ENCODE measurements around the gene SLAIN2.

The SLAIN2 gene

DNA sequence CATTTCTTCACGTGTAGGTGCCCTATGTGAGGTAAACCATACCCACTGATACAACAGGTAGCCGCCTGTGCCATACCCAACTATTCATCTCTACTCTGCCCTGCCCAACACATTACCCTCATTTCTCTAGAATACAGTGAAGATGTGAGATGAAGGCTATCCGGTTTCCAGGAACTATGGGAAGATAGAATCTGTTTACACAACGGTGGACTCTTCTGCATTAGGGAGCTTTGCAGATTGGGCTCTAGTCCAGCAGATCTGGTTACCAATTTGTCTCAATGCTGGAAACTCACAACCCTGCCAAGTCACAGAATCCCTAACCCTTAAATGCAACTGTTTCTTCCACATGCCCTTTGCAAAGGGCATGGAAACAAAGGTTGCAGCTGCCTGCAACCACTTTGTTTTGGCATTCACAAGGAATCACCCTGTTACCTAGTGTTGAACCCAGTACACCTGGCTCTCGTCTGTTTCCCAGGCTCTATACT is 6.4 kb upstream of the SLAIN2 start:
- no peak for DNase-seq

DNA sequence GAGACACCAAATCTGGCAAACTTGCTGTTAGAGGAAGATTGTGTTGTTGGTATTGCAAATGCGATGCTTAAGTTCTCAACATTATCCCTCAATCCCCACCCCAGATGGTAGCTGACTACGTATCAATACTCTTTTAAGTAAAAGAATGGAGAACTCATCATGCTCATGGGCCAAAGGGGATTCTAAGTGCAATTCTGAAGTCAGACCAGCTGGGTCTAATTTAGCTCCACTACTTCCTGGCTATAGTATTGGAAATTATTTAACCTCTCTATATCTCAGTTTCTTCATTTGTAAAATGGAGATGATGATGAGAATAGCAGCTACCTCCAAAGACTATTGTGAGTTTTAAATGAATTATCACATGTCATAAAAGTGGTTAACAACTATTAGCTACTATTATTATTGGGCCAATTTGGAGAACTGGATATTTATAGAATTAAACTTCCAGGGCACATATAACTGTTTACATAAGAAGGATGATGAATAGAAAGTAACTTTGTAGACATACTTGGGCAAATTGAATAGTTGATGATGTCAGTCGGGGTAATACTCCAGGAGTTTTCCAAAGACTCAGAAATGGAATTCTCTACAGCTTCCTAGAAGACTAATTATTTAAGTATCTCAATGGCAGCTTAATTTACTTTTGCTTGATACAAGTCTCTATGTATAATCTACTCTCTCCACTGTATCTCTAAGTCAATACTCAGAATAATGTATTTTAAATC is 5.0 kb upstream of the SLAIN2 start:
- no peak for DNase-seq

DNA sequence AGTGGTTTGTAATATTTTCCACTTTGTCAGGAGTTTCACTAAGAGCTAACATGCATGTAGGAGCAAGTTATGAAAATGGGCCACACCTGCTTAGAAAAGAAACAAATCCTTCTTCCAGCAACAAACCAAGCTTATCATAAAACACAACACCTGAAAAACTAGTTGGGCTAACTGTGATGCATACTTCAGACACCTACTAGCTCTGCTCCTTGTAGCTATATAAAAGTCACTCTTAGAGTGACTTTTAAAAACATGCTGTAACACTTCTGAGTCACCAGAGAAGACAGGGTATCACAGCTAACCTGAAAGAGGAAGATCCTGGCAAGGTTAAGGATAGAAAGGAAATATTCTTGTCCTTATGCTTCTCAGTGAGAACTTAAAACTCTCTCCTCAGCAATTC is 3.6 kb upstream of the SLAIN2 start:
- no peak for DNase-seq

DNA sequence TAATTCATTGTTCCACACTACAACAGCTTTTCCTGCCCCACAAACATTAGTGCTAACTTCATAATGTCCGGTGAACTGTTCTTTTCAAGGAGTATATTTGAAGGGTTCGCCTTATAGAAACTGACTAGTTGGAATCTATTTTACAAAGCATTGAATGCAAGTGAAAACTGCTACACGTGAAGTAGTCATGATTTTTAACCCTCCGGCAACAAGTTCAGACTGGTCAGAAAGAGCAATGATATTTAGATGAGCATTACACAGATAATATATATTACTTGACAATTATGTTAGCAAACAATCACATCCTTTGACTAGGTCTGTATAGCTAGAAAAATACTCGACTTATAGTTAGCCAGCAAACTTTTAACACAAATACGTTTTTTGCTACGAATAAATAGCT is 1.7 kb upstream of the SLAIN2 start:
- no peak for DNase-seq

DNA sequence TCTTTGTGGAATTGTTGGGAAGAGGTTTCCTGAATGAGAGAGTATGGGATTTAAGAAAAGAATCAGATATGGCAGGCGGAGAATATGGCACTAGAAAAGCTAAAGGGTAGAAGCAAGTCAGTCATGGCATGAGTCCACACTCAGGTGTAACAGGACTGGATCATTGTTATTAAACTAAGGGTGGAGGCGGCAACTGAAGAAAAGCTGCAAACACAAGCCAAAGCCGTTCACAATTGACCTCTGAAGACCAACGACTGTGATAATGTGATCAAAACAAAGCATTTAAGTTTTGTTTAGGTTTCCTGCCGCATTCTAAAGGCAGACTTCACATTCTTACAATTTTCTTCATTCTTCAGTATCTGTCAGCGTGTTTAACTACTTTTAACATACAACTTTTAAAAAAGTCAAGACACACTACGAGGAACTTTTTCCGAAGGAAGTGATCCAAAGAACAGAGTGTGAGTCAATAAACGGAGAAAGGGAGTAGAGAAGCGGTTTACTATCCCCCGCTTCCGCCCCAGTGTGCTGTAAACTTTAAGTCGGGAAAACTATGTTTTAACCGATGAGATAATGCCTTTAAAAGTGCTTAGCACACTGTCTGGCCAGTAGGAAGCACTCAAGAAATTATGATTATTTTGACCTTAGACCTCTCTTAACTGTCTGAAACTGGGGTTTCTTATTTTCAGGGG is 909 bp upstream of the SLAIN2 start:
- no peak for DNase-seq

DNA sequence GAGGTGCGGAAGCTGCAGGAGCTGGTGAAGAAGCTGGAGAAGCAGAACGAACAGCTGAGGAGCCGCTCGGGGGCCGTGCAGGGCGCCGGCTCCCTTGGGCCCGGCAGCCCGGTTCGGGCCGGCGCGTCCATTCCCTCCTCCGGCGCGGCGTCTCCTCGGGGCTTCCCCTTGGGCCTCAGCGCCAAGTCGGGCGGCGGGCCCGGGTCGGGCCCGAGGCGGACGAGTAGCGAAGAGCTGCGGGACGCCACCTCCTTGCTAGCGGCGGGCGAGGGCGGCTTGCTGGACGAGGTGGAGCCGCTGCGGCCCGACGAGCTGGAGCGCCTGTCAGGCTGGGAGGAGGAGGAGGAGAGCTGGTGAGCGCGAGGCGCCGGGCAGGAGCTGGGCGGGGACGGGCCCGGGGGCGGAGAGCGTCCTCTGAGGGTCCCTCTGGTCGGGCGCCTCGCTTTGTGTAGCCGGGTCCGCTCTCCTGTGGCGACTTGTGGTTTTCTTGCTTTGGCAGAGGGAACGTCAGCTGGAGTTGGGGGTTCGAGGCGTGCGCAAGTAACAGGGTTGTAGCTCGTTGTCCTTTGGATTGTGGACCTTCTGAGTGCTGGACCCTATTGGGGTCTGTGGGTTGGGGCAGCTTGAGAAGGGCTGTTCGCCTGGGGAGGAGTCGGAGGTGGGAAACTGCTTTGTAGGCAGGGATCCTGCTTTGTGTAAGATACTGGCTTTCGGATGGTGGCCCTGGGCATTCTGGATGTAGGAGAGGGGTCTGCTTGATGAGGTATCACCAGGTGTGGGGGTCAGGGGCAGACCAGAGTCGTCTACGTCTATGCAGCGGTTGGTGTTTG is 662 bp downstream of the SLAIN2 start:
- peak; percentile 57 for DNase-seq

DNA sequence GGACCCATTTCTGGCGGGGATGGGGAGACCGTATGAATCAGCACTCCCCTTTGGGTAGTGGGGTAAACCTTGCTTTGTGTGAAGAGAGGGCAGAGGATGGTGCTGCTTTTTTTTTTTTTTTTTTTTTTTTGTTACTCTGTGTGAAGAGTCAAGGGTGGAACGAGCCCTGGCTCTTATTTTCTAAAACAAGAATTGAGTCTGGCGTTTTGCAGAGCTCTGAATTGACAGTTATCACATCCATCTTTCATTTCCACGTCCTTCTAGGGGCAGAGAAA is 1.2 kb downstream of the SLAIN2 start:
- no peak for DNase-seq

DNA sequence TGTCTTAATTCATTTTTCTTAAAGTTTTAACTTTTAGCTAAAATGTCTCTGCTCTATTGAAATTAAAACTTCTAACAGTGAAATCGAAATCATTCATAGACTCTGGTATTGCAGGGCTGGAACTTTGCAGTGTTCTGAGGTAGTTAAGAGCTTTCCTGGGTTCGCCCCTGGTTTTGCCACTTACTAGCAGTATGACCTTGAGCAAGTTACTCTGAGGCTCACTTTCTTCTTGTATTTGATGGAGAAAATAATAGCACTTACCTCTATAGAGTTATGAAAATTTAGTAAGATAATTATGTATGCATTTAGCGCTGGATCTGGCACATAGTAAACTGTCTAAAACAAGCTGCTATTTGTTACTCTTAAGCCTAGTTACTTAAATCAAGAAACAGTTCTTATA is 1.7 kb downstream of the SLAIN2 start:
- DNase-seq: no peak

DNA sequence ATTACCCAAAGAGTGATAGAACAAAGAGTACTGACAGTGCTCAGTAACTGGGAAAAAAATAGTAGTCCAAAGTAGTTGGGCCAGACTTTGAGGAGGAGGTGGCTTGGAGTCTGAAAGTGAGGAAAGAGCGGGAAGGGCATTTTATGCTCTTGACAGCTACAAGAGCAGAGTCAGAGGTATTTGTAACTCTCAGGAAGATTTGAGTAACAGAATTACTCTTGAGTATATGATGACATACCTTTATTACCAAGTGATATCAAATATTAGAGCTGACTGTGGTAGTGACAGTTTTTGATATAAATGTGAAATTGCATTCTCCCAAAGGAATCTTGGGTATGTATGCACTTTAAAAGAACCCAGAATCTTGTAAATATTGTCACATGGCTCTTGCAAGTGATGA is 2.2 kb downstream of the SLAIN2 start:
- no peak for DNase-seq

DNA sequence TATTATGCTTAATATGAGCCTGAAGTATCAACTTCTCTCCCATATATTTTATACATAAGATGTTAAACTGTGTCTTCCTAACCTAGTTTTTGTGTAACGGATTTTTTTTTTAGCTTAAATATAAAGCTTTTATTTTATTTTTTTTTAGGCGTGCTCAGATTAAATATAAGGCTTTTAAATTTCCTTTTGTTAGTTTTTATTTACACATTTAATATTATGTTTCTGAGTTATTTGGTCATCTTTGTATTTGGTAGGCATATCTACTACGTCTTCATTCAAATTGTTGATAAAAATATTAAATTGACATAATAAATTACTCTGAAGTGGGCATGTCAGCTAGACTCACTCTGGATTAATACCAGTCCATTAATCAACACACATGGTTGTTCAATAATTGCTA is 4.2 kb downstream of the SLAIN2 start:
- DNase-seq: no peak

DNA sequence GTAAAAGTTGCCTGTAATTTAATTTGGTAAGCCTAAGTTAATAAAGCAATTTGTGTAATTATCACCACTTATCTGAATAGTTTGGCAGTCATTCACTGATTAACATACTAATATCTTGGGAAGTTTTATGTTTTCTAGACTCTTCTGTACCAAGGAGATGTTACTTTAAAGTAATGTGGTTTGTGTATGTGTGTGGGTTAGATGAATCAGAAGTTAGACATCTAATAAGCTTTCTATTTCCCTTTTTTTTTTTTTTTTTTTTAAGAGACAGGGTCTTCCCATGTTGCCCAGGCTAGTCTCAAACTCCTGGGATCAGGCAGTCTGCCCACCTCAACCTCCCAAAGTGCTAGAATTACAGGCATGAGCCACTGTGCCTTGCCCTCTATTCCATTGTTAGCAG is 5.3 kb downstream of the SLAIN2 start:
- no peak for DNase-seq

DNA sequence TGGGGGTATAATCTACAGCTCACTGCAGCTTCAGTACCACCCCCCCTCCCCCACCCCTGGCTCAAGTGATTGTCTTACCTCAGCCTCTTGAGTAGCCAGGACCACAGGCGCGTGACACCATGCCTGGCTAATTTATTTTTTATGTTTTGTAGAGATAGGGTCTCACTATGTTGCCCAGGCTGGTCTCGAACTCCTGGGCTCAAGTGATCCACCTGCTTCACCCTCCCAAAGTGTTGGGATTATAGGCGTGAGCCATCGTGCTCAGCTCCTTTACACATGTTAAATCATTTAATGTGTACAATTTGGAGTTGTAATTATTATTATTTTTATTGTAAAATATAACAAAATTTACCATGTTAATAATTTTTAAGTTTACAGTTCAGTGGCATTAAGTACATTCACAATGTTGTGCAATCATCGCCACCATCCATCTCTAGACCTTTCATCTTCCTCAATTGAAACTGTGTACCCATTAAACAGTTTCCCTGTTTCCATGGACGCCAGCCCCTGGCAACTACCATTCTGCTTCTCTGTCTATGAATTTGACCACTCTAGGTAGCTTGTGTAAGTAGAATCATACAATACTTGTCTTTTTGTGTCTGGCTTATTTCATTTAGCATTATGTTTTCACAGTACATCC is 6.1 kb downstream of the SLAIN2 start:
- DNase-seq: no peak

DNA sequence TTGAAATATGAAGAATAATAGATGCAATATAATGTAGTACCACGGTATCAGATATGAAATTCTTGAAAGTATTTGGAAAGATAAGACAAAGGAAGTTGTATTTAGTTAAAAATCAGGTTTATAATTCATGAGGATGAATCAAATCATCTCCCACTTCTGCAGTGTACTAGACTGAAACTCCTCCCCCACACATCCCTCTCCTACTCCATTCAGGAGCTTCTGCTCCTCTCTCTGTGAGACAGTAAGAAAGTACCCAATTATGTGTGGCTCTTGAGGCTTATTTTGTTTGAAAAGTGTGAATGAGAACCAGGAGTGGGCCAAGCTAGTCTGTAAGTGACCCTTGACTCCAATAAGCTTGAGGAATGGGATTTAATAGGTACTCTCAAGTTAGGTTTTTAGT is 9.5 kb downstream of the SLAIN2 start:
- no peak for DNase-seq

DNA sequence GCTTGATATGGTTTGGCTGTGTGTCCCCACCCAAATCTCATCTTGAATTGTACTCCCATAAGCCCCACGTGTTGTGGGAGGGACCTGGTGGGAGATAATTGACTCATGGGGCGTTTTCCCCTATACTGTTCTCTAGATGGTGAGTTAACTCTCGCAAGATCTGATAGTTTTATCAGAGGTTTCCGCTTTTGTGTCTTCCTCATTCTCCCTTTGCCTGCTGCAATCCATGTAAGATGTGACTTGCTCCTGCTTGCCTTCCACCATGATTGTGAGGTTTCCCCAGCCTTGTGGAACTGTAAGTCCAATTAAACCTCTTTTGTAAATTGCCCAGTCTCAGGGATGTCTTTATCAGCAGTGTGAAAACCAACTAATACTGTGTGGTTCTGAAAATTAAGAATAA is 11.5 kb downstream of the SLAIN2 start:
- no peak for DNase-seq

DNA sequence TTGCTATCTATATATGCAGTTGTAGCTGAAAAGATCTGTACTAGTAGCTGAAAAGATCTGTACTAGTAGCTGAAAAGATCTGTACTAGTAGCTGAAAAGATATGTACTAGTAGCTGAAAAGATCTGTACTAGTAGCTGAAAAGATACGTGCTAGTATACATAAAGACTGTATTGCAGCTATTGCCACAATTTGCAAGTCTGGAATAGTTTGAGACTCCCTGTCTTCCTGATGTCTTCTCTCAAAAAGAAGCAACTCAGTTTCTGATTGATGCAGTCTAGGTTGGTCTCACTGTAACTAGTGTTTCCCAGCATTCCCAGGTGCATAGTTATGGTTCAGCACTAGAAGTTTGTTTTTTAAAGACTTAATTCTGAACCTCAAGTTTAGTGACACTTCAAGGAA is 15.0 kb downstream of the SLAIN2 start:
- DNase-seq: no peak

DNA sequence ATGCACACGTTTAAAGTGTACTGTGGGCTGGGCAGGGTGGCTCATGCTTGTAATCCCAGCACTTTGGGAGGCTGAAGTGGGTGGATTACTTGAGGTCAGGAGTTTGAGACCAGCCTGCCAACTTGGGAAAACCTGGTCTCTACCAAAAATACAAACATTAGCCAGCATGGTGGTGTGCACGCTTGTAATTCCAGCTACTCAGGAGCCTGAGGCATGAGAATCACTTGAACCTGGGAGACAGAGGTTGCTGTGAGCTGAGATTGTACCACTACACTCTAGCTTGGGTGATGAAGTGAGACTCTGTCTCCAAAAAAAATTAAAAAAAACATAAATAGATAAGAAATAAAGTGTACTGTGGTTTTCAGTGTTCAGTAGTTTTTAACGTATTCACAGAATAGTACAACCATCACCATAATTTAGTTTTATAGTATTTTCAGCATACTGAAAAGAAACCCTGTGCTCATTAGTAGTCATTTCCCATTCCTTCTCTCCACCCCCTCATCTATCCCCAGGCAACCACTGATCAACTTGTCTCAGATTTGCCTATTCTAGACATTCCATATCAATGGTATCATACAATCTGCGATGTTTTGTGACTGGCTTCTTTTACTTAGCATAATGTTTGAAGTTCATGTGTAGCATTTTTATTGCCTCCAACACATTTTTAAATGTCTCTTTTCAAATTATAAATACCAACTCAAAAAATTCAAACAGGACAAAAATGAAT is 19.1 kb downstream of the SLAIN2 start:
- no peak for DNase-seq

DNA sequence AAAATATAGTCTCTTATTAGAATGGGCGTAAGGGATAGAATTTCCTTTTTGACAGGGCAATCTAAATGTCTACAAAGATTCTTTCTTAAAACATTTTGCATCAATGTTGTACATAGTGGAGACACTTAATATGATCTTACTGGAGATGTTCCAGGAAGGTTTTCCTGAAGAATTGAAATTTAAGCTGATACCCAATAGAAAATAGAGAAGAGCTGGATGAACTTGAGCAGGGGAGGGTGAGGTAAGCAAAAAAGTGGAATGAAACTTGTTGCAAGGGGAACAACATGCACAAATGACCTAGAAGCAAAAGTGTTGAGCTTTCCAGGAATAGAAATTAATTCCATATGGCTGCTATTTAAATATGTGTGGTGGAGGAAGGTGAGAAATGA is 19.7 kb downstream of the SLAIN2 start:
- DNase-seq: no peak

DNA sequence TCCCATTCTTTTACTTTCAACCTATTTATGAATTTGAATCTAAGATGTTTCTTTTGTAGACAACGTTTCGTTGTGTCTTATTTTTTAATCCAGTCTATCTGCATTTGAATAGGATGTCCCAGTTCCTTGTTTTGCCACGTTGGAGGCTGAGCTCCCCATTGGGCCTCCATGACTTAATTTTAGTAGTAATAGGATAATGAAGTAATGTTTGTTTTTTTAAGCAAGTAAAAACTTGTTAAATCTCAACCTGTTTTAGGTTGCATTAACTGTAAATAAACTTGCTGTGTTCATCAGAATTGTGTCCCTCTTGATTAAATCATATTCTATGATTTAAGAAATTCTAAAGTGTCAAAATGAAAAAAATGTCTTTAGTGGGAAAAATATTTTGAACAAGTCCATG is 25.3 kb downstream of the SLAIN2 start:
- no peak for DNase-seq

DNA sequence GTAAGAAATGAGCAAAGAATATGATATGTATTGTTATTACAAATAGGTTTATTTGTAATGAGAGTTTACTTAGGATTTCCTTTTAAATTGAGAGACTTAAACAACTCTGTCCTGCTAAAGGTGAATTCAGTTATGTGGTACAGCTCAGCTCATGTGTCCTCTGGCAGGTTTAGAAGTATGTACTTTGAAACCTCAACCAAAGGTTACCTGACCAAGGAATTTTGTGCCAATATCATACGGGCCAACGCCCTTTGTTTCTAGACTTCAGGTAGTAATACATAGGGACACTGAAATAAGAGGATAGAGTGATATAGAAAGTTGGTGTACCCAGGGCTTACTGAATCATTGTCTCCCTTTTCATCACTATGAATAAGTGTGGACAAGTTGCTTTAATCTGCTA is 25.7 kb downstream of the SLAIN2 start:
- DNase-seq: no peak

DNA sequence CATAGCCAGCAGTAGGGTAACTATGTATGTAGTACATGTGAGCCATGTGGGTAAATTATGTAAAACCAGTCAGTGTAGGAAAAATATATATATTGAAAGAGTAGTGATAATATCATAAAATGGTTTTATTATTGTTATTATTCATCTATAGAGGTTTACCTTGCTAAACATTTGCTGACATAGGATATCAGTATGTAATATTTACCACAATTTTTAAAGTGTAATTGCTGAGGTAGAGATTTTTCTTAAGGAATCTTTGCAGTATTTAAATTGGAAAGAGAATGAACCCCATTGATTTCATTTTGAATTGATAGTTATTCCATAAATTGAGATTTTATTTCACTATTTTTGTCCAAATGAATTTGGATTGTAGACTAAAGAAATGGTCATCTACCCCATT is 27.1 kb downstream of the SLAIN2 start:
- DNase-seq: no peak

DNA sequence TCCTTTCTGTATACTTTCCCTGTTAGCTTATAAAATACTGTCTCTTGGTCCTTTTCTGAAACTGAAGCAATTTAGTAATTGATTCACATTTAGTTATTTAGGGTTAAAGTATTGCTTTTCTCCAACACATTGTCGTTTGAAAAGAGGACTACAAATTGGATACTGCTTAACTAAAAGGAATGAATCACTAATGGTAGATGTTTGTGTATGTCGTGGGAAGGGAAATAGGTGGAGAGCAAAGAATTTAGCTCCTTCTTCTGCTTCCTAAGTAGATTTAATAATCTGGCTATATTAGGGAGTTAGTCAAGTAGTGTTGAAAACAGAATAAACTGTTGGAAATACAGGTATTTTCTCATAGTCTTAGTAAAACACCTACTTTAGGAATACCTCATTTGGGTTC is 27.9 kb downstream of the SLAIN2 start:
- DNase-seq: no peak

DNA sequence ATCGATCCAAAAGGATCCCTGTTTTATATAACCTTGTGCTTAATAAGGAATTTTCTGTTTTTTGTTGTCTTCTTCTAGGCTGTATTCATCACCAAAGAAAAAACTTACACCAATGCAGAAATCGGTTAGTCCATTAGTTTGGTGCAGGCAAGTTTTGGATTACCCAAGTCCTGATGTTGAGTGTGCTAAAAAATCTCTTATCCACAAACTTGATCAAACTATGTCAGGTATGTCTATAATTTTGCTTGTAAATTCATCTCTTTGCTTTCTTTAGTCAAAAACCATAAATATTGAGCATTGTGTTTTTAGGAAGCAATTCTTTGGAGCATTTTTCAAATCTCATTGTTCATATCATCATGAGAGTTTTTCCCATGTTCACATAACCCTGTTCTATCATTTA is 28.4 kb downstream of the SLAIN2 start:
- DNase-seq: no peak
